MCF 10A (cell line): ENCODE results near the gene SLC39A13. TPM values are rescaled to one million over a fixed set of nuclear protein-coding genes. Genes with fewer than 3 reads are reported as not detected.

ENCODE experiments used
- Bru-seq: library from RNA; stranded (reverse); fragments of 400-500 nt; gene quantifications from one replicate; lab custom pipeline; 2021; lab: Mats Ljungman, UMichigan
- BruChase-seq, 2 experiments: library from RNA; stranded (reverse); fragments of 400-500 nt; gene quantifications; one replicate each; lab custom pipeline; 2021; lab: Mats Ljungman, UMichigan
- BruUV-seq: library from RNA; stranded (reverse); fragments of 400-500 nt; replicated peaks from 2 replicates; lab custom pipeline; 2021; lab: Mats Ljungman, UMichigan
- CTCF ChIA-PET: fragments of 300-600 bp; sonication (Branson Sonifier 250); formaldehyde crosslinking; extraction: SDS; loops from one replicate; lab custom pipeline; 2021; ENCODE audit warnings: antibody characterized with exemption, inconsistent platforms; lab: Yijun Ruan, JAX
- POLR2A ChIA-PET: fragments of 300-600, 350-650 bp; sonication (Branson Sonifier 250); formaldehyde crosslinking; extraction: SDS; loops from one replicate; lab custom pipeline; 2020; ENCODE audit warnings: antibody characterized with exemption, inconsistent platforms; lab: Yijun Ruan, JAX
- DNase-seq: peaks from one replicate; pipeline ENCODE4 v3.0.0-alpha.2; 2018; ENCODE audit not compliant: unreplicated experiment
- H3K27ac Mint-ChIP-seq: one replicate; pipeline ENCODE4 v1.8.0; 2022; ENCODE audit warnings: mild to moderate bottlenecking, low read depth, mixed read lengths; ENCODE audit not compliant: unreplicated experiment
- H3K27me3 Mint-ChIP-seq: one replicate; pipeline ENCODE4 v1.8.0; 2022; ENCODE audit warnings: mixed read lengths; ENCODE audit not compliant: insufficient read depth, unreplicated experiment
- H3K36me3 Mint-ChIP-seq: one replicate; pipeline ENCODE4 v1.8.0; 2022; ENCODE audit warnings: mild to moderate bottlenecking, moderate library complexity, mixed read lengths; ENCODE audit not compliant: insufficient read depth, unreplicated experiment
- H3K4me1 Mint-ChIP-seq: one replicate; pipeline ENCODE4 v1.8.0; 2022; ENCODE audit warnings: mixed read lengths; ENCODE audit not compliant: insufficient read depth, unreplicated experiment
- H3K4me3 Mint-ChIP-seq: one replicate; pipeline ENCODE4 v1.8.0; 2022; ENCODE audit warnings: mild to moderate bottlenecking, moderate library complexity, mixed read lengths; ENCODE audit not compliant: unreplicated experiment
- H3K9me3 Mint-ChIP-seq: one replicate; pipeline ENCODE4 v1.8.0; 2022; ENCODE audit warnings: mixed read lengths; ENCODE audit not compliant: unreplicated experiment
- intact Hi-C: fragments of 100-400 bp; cut with micrococcal nuclease; formaldehyde crosslinking; loops from 2 replicates; pipeline ENCODE4 v1.14.1; 2022
- long read RNA-seq: library from polyadenylated mRNA; stranded (forward); transcript quantifications from one replicate; pipeline ENCODE4 v2.0.0, GENCODE V29; 2022
- total RNA-seq: library from RNA; stranded (reverse); gene quantifications from 2 replicates; pipeline ENCODE4 v1.2.3, GENCODE V29; 2022
- TF ChIP-seq, protein P1 (sequence below): fragments of 200-600 bp; IDR thresholded peaks from one replicate; pipeline ENCODE4 v1.8.0; 2022; ENCODE audit warnings: antibody characterized with exemption, mild to moderate bottlenecking; ENCODE audit not compliant: unreplicated experiment

Gene SLC39A13
- total RNA-seq (56.2 and 56.5 TPM in 2 replicates), Bru-seq, nascent RNA (percentile 67 among the genes with signal in this experiment), BruChase-seq, experiment 1, labeled RNA remaining after a 6-hour chase (percentile 79 among the genes with signal in this experiment), BruChase-seq, experiment 2, labeled RNA remaining after a 2-hour chase (percentile 74 among the genes with signal in this experiment)
- long read RNA-seq, partial matches to known transcripts: 36 of 247 reads
- long read RNA-seq, other reads (novel, unspliced or antisense): 206 of 247 reads

DNA sequence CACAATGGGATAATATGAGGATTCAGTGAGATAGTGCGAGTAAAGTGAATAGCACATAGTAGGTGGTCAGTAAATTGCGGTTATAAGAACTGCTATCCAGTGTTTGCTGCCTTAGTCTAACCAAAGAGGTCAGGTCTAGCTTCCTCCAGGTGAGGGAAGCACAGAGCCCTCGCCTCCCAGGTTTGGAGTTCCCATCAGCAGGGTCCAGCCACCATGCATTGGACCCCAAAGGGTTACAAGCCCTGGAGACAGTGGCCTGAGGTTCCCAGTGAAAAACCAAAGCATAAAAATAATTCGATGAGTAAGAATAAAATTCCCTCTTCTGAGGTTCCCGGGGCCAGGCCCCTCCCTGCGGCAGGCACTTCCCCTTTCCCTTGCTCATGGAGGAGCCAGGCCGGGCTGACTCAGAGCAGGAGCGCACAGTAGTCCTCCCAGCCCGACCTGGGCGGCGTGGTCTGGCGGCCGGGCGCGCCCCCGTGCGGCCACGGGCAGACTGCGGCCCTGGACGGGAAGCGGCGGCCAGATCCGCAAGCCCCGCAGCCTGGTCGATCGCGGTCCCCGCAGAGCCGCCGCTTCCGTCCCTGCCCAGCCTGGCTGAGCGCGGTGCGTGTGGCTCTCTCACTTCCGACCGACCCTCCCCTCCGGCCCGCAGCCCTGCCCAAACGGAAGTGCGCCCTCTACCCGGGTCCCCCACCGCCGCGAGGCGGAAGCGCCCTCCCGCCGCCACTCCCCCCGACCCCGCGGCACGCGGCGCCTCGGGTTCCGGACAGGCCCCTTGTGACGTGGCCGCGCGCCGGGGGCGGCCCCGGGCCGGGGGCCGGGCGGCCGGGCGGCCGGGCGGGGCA, at the start of gene SLC39A13:
Gene SLC39A13 (plus strand): TSS at position 845 of the 845 bp plus-strand sequence. CDS start 1,505 bp downstream, outside the sequence.
- TSS peak; percentile 85 for BruUV-seq
- intact Hi-C loops: loop anchor here (1.0 to 5.0 kb wide), 3 partner anchors 34 to 231 kb away; partner anchors contain the start of gene ARFGAP2

DNA sequence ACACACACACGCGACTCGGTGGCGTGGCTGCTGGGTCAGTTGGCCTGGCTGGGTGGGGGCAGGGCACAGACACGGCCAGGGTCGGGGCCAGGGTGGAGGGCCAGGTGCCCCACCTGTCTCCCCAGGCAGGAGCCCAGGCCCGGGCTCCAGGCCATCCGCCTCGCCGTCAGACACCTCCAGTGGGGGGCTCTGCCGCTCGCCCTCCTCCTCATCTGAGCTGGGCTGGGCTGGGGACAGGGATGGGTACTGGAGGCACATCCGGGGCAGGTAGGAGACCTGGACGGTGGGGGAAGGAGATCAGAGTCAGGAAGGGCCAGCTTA, 49.7 kb upstream of the SLC39A13 start:
- peaks cover 5% of the 10 kb centered on the region for H3K4me1 Mint-ChIP-seq
- TF ChIP-seq, protein P1, sequence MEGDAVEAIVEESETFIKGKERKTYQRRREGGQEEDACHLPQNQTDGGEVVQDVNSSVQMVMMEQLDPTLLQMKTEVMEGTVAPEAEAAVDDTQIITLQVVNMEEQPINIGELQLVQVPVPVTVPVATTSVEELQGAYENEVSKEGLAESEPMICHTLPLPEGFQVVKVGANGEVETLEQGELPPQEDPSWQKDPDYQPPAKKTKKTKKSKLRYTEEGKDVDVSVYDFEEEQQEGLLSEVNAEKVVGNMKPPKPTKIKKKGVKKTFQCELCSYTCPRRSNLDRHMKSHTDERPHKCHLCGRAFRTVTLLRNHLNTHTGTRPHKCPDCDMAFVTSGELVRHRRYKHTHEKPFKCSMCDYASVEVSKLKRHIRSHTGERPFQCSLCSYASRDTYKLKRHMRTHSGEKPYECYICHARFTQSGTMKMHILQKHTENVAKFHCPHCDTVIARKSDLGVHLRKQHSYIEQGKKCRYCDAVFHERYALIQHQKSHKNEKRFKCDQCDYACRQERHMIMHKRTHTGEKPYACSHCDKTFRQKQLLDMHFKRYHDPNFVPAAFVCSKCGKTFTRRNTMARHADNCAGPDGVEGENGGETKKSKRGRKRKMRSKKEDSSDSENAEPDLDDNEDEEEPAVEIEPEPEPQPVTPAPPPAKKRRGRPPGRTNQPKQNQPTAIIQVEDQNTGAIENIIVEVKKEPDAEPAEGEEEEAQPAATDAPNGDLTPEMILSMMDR: no peak
- no peaks in the 10 kb centered on the region for H3K27me3 Mint-ChIP-seq
- H3K4me3 Mint-ChIP-seq: no peak overlapping the region
- POLR2A ChIA-PET: no interaction called here
- CTCF ChIA-PET: no interaction called here
- no TSS peak for BruUV-seq
- no peaks in the 10 kb centered on the region for H3K9me3 Mint-ChIP-seq
- no peaks in the 10 kb centered on the region for H3K36me3 Mint-ChIP-seq
- no peak for DNase-seq
- no peak overlapping the region for H3K27ac Mint-ChIP-seq
- intact Hi-C loops: loop anchor here (5.0 kb wide), 1 partner anchor 86 kb away; the partner anchor contains the start of gene MADD

More for the DNA sequence above, at the start of gene SLC39A13:
- Mint-ChIP-seq H3K4me3 (peak within 1 kb of the TSS; percentile 93), H3K27me3 (no peaks in the 10 kb centered on the region), H3K4me1 (peaks cover 24% of the 10 kb centered on the region), H3K9me3 (no peaks in the 10 kb centered on the region), H3K27ac (peak within 1 kb of the TSS; percentile 98), H3K36me3 (peaks cover 27% of the 10 kb centered on the region)
- CTCF ChIA-PET: interaction anchor here (0.6 to 2.6 kb wide), 9 partner anchors 8 to 53 kb away, joined by 3 to 24 read pairs (median 3); partner anchors contain the start of genes PSMC3 and SPI1
- POLR2A ChIA-PET: interaction anchor here (0.5 to 5.9 kb wide), 18 partner anchors 9 to 615 kb away, joined by 3 to 75 read pairs (median 4); partner anchors contain the start of genes ACP2, CELF1, DDB2 and FNBP4
- TF ChIP-seq, protein P1: peak; percentile 79
- peak; percentile 91 for DNase-seq

DNA sequence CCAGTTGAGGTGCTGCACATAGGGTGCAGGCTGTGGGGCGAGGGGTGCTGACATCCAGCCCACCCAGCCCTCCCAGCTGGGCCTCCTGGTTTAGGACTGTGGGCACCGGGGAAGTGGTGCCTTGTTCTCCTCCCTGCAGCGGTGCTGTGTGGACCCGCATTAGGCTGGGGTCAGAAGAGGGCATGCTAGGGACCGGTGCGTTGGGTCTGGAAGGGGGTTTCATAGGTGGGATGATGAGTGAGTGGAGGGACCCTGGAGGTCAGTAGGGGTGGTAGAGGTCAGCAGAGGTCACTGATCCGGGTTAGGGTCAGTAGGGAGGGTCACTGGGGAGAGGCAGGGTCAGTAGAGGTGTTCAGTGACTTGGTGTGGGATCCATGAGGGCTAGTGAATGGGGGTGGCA, 49.2 kb upstream of the SLC39A13 start:
- Mint-ChIP-seq H3K27ac (no peak overlapping the region), H3K36me3 (no peaks in the 10 kb centered on the region), H3K27me3 (no peaks in the 10 kb centered on the region), H3K4me1 (peaks cover 5% of the 10 kb centered on the region), H3K9me3 (no peaks in the 10 kb centered on the region), H3K4me3 (no peak overlapping the region)
- TF ChIP-seq, protein P1: no peak
- BruUV-seq: no TSS peak
- intact Hi-C loops: loop anchor here (5.0 kb wide), 1 partner anchor 87 kb away; the partner anchor contains the start of gene MADD
- DNase-seq: no peak
- POLR2A ChIA-PET: interaction anchor here (0.7 kb wide), 1 partner anchor 47 kb away, joined by 3 read pairs; no protein-coding TSS in a partner anchor
- CTCF ChIA-PET: no interaction called here

DNA sequence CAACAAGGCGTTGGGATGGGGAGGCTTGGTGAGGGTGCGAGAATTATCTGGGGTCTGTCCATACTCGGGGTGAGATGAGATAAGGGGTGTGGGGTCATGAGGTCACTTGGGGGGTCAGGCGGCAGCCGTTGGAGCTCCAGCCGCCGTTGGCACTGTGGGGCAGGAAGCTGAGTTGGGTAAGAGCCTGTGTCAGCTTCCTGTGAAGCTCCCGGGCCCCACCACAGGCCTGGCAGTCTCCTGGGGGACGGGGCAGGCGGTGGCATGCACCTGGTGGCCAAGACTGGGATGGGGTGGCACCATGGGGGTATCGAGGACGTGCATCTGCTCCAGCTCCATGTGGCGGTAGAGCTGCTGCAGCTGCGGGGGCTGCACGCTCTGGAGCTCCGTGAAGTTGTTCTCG, 48.8 kb upstream of the SLC39A13 start:
- no peaks in the 10 kb centered on the region for H3K9me3 Mint-ChIP-seq
- peaks cover 3% of the 10 kb centered on the region for H3K4me1 Mint-ChIP-seq
- no peak overlapping the region for H3K4me3 Mint-ChIP-seq
- no TSS peak for BruUV-seq
- no peaks in the 10 kb centered on the region for H3K36me3 Mint-ChIP-seq
- ChIA-PET POLR2A (interaction anchor here (0.7 kb wide), 1 partner anchor 48 kb away, joined by 3 read pairs; no protein-coding TSS in a partner anchor), CTCF (interaction anchor here (0.9 to 1.3 kb wide), 2 partner anchors 12 to 14 kb away, joined by 3 to 9 read pairs; no protein-coding TSS in a partner anchor)
- DNase-seq: no peak
- H3K27ac Mint-ChIP-seq: no peak overlapping the region
- TF ChIP-seq, protein P1: no peak
- intact Hi-C loops: loop anchor here (5.0 kb wide), 1 partner anchor 87 kb away; the partner anchor contains the start of gene MADD
- no peaks in the 10 kb centered on the region for H3K27me3 Mint-ChIP-seq
